Lung (tissue), 12 donors: ENCODE data around the gene SPPL2A. TPM values are rescaled to one million over a fixed set of nuclear protein-coding genes. Genes with fewer than 3 reads are reported as not detected.
A peak's percentile ranks its signal among the peaks of the same experiment; 100 is the strongest.

Experiments used
- ATAC-seq: fragments of 200-7000 bp; cut with Tn5 transposase; one replicate; pipeline ENCODE4 v1.9.1; 2020; ENCODE audit warnings: moderate number of reproducible peaks; ENCODE audit not compliant: insufficient read depth, low FRiP score
- DNase-seq, 3 donors: peaks; one replicate each; pipeline ENCODE4 v3.0.0-alpha.2; 2013 to 2017
- H3K27ac ChIP-seq, 2 donors: one replicate each; pipeline ENCODE4 v1.5.1; 2013; ENCODE audit warnings: mild to moderate bottlenecking in 2 of 2, moderate library complexity in 2 of 2, control low read depth in 1 of 2, inconsistent platforms in 1 of 2, low read depth in 1 of 2, low read length in 1 of 2
- H3K27me3 ChIP-seq, 3 donors: one replicate each; pipeline ENCODE4 v1.5.1; 2013; ENCODE audit warnings: low read length in 2 of 3; ENCODE audit not compliant: control insufficient read depth in 3 of 3, insufficient read depth in 3 of 3
- H3K36me3 ChIP-seq, 4 donors: one replicate each; pipeline ENCODE4 v1.5.1; 2013; ENCODE audit warnings: low read length in 4 of 4, mild to moderate bottlenecking in 1 of 4, moderate library complexity in 1 of 4; ENCODE audit not compliant: control insufficient read depth in 4 of 4, insufficient read depth in 4 of 4
- H3K4me1 ChIP-seq, 5 donors: one replicate each; pipeline ENCODE4 v1.5.1; 2013; ENCODE audit warnings: low read length in 5 of 5, mild to moderate bottlenecking in 2 of 5, moderate library complexity in 1 of 5; ENCODE audit not compliant: control insufficient read depth in 5 of 5, insufficient read depth in 5 of 5
- H3K4me3 ChIP-seq: one replicate; pipeline ENCODE4 v1.5.1; 2013; ENCODE audit warnings: mild to moderate bottlenecking, control low read depth, moderate library complexity
- H3K9ac ChIP-seq, 2 donors: one replicate each; pipeline ENCODE4 v1.5.1; 2013; ENCODE audit warnings: low read length in 2 of 2, control low read depth in 1 of 2; ENCODE audit not compliant: insufficient read depth in 1 of 2
- H3K9me3 ChIP-seq, 4 donors: one replicate each; pipeline ENCODE4 v1.5.1; 2013; ENCODE audit warnings: low read length in 3 of 4, mild to moderate bottlenecking in 1 of 4, moderate library complexity in 1 of 4; ENCODE audit not compliant: control insufficient read depth in 4 of 4, insufficient read depth in 3 of 4
- CTCF ChIP-seq: IDR thresholded peaks from 2 replicates; pipeline ENCODE4 v1.5.1; 2012; ENCODE audit warnings: mild to moderate bottlenecking; ENCODE audit errors: control extremely low read depth, extremely low read depth
- WGBS, 2 donors: extraction: QIAGEN DNeasy Blood & Tissue Kit; methylation state at CpG; one replicate each; pipeline ENCODE4 v1.1.7; 2013; 5-methylcytosine and 5-hydroxymethylcytosine counted together
- polyA plus RNA-seq, 2 donors: library from polyadenylated mRNA; stranded (reverse); fragments of 200-250 nt; gene quantifications; one replicate each; pipeline ENCODE4 v1.2.1, GENCODE V29; 2013
- total RNA-seq, 2 donors: library from RNA; depleted of rRNA in 1 of 2; stranded (reverse); fragments of >200 nt in 1 of 2; gene quantifications; one replicate each; pipeline ENCODE4 v1.2.1, GENCODE V29; 2014 to 2021
- donor health status: control.
- donor health status: control.
- donor health status: Bipolar disorder and iron deficiency.
- donor health status: healthy.
- donor health status: DM: yes; HTN: yes; CAD: no.

SPPL2A gene
- total and polyA plus RNA-seq, 4 donors, result 36.3 to 147 (median 124) TPM

GRCh38 chr15:50764461-50765194 is 878 bp downstream of the SPPL2A start:
- Histone ChIP-seq H3K27me3 (no peaks in the 10 kb centered on the region), H3K27ac (peak overlapping the region; percentile 96 to 98), H3K4me3 (peak overlapping the region; percentile 76), H3K4me1 (peaks cover 0 to 7% (median 0%) of the 10 kb centered on the region in 5 donors), H3K9me3 (no peaks in the 10 kb centered on the region), H3K9ac (peak overlapping the region in 1 of 2 donors; percentile 95), H3K36me3 (no peaks in the 10 kb centered on the region)
- no peak for TF ChIP-seq CTCF
- ATAC-seq (no peak), DNase-seq (peak; percentile 13 to 61 (median 58))
- WGBS, 2 donors, result 0 to 2% methylated on average over 15 of the region's 15 CpGs

GRCh38 chr15:50758712-50759205 is 6.7 kb downstream of the SPPL2A start:
- peaks cover 0 to 2% (median 0%) of the 10 kb centered on the region in 4 donors for H3K36me3 ChIP-seq
- ATAC-seq (no peak), DNase-seq (no peak)
- 95 to 98% methylated on average over 4 of the region's 4 CpGs for WGBS, 2 donors
- TF ChIP-seq CTCF, result no peak
- H3K9ac ChIP-seq, result no peak overlapping the region
- no peaks in the 10 kb centered on the region for H3K9me3 ChIP-seq
- no peak overlapping the region for H3K27ac ChIP-seq
- no peaks in the 10 kb centered on the region for H3K27me3 ChIP-seq
- H3K4me3 ChIP-seq, result no peak overlapping the region
- H3K4me1 ChIP-seq, result peaks cover 0 to 7% (median 5%) of the 10 kb centered on the region in 5 donors

- peak in 2 of 3 donors; percentile 71 to 76 for DNase-seq
- H3K4me3 ChIP-seq, result no peak overlapping the region
- no peak for ATAC-seq
- no peak overlapping the region for H3K9ac ChIP-seq
- H3K36me3 ChIP-seq, result peaks cover 0 to 5% (median 1%) of the 10 kb centered on the region in 4 donors
- no peak for TF ChIP-seq CTCF
- no peak overlapping the region for H3K27ac ChIP-seq
- H3K9me3 ChIP-seq, result no peaks in the 10 kb centered on the region
- WGBS, 2 donors, result 88 to 97% methylated on average over 1 of the region's 1 CpG
- no peaks in the 10 kb centered on the region for H3K27me3 ChIP-seq
- peaks cover 0 to 48% (median 5%) of the 10 kb centered on the region in 5 donors for H3K4me1 ChIP-seq
Measured at GRCh38 chr15:50753463-50753862, 12.0 kb downstream of the SPPL2A start.
